GM18498 (cell line): ENCODE results near the gene RFX8.
"Not testable (repeated sequence)": the region's sequence is repeated elsewhere in the genome, so short reads cannot be mapped to it uniquely, and the experiment has no call there.

Experiments
- ATAC-seq: cut with Tn5 transposase; IDR thresholded peaks from one replicate; pipeline ENCODE4 v1.9.1; 2021; ENCODE audit warnings: mild to moderate bottlenecking, moderate library complexity; ENCODE audit not compliant: unreplicated experiment

RFX8 gene

DNA sequence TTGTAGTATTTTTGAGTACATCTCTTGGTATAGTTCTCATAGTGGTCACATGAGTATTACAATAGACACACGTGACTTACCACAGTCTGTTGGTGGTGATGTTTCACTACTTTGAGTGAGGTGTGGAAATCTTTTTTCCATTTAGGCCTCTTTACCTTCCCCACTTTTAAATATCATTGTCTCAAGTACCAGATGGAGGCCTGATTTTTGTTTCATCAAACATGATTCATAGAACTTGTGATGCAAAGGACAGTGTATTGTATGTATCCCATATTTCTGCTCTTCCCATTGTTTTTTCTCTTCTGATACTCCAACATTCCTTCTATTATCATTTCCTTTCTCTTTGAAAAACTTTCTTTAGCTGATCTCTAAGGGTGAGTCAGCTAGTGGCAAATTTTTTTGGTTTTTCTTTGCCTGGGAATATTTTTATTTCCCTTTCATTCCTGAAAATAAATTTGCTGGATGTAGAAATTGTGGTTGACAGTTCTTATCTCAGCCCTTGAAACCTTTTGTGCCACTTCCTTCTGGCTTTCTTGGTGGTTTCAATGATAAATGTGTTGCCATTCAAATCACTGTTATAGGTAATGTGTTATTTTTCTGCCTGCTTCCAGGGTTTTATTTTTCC is 32.8 kb downstream of the RFX8 start:
- no peak for ATAC-seq

DNA sequence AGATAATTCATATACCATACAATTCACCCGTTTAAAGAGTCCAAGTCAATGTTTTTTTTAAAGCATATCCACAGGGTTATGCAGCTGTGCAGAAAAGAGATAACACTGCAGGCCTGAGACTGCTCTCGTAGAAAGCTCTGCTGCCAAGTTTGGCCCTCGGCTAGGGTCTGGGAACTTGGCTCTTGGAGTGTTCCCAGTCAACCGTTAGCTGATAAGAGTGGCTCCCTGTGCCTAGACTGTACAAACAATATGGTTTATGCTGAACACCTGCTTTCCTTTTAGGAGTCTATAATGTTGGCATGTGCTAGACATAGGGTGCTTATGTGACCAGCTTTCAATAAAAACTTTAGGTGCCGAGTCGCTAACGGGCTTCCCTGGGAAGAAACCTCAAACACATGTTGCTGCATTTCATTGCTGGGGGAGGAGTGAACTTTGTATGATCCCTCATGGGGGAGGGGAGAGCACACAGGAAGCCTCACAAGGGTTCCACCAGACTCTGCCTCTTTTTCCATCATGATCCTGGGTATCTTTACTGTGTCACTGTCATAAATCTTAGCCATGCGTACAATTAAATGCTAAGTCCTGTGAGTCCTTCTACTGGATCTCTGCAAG is 34.7 kb downstream of the RFX8 start:
- ATAC-seq, result no peak

DNA sequence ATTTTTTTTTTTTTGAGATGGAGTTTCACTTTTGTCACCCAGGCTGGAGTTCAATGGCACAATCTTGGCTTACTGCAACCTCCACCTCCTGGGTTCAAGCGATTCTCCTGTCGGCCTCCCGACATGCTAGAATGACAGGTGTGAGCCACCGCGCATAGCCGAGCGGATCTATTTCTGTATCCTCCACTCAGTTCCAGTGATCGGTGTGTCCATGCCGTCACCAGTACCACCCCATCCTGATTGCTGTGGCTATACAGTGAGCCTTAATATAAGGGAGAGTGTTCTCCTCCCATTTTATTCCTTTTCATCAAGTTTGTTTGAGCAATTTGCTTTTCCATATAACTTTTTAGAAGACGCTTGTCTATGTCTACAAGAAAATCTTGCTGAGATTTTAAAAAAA is 35.2 kb downstream of the RFX8 start:
- no peak for ATAC-seq

DNA sequence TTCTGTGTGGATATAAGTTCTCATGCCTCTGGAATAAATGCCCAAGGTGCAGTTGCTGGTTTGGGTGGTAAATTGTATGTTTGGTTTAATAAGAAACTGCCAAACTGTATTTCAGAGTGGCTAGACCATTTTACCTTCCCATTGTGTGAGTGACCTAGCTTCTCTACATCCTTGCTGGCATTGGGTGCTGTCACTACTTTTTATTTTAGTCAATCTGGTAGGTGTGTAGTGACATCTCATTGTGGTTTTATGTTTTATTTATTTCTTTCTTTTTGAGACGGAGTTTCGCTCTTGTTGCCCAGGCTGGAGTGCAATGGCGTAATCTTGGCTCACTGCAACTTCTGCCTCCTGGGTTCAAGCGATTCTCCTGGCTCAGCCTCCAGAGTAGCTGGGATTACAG is 36.4 kb downstream of the RFX8 start:
- ATAC-seq, result not testable (repeated sequence)

DNA sequence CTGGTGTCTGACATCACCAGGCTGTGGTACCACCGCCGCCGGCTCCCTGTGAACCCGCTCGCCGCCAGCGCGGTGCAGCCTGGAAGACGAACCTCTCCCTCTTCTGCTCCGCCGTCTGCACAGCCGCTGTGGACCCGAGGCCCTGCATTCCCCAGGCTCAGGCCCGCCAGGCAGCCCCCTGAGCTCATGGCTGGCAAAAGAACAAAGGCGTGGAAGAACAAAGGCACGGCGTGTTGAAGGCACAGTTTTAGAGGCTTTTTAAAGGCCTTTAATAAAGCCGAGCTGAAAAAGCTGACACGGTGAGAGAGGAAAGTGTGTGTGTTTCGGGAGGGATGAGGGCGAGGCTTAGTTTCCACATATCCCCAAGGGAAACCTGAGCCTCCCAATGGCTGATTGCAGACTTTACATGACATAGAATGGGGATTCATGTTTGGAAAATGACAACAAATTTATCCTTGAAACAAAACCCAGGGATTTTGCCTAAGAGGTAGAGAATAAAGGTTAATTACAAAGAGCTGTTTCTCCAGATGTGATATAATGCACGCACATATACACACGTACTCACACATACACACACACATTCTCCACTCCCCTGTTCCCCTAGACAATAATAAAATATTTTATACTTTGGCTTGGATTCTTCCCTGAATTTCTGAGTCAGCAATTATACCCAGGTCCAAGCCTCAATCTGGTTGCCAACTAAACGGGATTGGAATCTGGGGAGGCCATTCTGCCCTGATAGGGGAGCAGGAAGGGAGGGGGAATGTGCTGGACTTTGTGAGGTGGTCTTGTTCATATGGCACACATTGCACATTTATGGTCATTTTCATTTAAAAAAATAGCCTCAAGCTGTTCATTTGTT is 39.7 kb downstream of the RFX8 start:
- no peak for ATAC-seq

DNA sequence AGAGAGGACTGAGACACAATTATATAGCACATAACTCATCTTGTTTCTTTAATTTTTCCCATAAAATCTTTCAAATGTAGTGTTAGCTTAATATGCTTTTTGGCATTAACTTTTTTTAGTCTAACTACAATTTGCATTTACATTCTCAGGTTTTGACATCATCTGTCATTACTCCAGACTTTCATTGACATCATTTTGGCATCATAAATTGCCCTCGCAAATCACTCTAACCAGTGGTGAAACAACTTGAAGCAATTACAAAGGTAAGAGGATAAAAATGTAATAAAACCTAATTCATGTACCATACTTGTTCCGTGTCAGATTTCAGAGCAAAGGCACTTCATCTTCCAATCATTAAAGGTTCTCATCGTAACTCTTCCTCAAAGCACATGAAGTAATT is 41.4 kb downstream of the RFX8 start:
- no peak for ATAC-seq

DNA sequence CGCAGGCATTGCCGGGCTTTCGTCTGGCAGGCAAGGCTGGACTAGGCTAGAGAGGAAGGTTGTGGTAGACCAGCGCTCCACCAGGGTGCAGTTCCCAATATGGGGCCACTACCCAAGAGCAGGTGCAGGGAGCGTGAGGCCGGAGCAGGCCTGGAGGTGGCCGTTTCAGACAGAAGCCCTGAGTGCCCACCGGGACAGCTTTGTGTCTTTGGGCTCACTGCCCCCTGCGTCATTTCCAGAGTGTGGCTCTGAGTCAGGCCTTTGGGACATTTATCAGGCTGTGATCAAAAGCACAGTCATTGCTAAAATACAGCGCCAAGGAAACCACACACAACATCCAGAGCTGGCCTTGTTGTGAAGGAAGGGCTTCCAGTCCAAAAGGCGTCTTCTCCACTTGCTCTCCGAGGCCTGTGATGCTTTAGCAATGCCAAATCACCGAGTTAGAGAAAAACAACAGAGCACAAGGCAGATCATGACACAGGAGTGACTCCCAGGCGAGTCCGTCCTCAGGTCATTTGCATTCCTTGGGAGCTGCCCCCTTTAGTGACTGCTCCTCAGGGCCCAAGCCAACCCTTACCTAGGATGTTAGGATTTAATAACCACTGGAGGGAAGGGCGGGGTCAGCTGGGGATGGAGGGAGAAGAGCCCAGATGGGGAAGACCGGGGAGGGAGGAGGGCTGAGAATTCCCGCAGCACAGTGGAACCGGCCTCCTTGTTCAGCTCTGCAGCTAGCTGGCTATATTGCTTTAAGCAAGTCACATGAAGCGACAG is 42.3 kb downstream of the RFX8 start:
- no peak for ATAC-seq

DNA sequence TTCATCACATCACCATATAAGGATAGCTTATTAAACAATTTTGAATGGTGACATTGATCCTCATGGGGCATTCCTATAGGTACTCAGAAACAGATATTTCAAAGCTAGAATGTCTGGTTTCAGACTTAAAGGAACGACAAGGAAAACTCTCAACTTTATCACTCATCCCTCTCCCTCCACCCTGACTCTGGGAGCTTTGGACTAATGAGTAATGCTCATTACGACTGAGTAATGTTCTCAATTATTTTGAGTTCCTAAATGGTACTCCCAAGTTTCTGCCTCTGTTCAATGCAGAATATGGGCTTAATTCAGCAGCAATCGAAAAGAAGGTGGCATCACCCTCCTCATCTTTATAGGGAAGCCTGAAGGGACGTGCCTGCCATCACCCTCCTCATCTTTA is 43.4 kb downstream of the RFX8 start:
- ATAC-seq, result no peak

DNA sequence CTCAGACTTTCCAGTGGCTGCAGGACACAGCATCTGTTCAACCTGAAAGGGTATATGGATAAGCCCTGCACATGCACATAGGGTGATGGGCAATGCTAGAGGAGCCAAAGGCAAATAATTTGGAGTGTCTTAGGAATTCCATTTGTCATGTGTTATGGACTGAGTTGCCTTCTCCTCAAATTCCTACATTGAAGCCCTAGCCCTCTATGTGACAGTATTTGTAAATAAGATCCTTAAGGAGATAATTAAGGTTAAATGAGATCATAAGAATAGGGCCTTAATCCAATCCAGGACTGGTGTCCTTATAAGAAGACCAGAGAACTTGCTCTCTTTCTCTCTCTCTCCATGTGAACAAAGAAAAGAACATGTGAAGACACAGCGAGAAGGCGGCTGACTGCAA is 44.8 kb downstream of the RFX8 start:
- ATAC-seq, result no peak

DNA sequence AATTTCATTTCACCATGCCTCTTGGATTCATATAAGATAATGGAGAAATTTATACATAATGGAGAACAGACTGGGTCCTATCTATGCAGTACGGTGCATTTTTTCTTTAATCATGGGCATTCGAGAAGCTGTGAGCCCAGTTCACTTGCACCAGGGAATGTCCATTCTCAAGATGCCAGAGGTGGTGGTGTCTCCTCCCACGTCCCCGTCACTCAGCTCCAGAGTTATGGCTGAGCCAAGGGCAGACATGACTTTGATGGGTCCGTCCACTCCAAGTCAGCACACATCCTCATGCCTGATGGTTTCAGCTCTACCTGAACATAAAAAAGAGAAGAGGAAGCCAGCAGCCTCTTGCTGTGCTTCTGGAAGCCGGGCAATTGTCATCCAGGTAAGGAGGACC is 45.5 kb downstream of the RFX8 start:
- no peak for ATAC-seq

DNA sequence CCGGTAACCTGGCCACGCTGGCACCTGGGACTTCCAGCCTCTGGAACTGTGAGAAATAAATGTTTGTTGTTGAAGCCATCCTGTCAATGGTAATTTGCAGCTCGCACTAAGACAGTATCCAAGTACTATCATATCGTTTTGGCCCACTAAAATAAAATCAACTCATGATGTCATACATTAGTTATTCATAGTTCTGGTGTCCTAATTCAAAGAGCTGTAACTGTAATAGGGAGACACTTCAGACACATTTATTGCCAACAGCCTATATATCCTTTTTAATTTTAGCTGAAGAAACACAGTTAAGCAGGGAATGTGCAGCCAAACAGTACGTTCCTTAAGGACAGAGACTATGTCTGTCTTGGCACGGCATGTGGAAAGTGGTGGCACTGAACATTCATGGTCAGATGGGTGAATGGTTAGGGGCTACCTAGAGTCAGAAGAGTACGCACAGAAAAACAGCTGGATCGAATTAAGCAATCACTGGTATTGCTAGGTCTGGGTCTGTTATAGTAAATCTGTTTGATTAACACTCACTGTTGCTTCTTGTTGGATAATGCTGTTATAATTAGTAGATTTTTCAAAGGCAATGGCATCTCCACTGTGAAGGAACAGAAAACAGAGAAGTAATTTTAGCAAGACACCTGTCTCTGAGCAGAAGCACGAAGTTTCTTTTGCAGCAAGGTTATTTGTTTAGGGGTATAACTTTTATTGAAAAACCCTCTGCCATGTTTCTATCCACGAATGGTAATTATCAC is 46.3 kb downstream of the RFX8 start:
- ATAC-seq, result no peak

DNA sequence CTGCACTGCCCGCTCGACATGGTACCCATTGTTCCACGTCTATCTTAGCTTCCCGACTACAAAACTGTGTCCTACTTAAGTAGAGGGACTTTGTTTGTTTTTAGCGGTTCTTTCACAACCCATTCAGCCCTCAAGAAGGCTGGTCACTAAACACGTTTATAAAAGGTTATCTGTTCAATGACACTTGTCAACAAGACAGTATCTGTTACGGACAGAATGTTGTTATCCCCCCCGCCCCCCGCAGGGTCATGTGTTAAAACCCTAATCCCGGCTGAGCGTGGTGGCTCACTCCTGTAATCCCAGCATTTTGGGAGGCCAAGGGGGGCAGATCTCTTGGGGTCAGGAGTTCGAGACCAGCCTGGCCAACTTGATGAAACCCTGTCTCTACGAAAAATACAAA is 47.2 kb downstream of the RFX8 start:
- no peak for ATAC-seq

DNA sequence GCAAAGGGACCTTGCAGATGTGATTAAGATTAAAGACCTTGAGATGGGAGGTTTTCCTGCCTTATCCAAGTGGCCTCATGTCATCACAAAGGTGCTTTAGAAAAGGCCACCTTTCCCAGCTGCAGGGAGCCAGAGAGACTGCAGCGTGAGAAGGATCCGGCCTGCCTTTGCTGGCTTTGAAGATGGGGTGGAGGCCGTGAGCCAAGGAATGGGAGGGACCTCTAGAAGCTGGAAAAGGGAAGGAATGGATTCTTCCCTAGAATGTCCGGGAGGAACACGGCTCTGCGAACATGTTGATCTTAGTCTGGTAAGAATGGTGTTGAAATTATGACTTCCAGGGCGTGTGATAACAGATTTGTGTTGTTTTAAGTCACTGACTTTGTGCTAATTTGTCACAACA is 47.7 kb downstream of the RFX8 start:
- ATAC-seq, result no peak

DNA sequence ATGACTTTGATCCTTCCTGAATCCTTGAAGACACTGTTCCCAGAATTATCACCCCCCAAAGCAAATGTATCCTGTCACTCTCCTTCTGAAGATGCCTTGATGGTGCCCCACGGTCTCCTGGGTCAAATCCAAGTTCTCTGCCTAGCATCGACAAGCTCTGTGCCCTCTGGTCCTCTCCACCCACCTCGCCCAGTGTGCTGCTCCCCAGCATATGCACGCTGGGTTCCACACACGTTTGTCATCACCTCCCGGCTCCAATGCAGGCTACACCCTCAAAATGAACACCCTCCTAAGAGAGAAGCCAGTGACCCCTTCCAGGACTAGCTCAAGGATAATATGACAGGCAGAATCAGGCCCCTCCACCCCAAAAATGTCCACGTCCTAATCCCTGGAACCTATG is 48.1 kb downstream of the RFX8 start:
- ATAC-seq, result no peak

DNA sequence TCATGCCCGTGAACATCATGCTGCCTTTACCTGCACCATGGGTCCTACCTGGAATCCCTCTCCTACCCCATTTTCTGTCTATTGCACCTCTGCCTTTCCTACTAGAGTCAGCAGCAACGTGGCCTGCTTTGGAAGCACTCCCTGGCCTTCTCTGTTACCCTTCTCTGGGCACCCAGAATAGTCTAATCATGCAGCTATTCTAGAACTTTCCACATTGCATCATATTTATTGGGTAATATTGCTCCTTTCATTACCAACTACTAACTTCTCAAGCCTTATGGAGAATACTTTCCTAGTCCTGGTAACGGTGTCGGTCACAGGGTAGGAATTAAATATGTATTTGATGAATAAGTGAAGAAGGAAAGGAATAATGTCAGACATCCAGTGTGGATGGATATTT is 54.3 kb downstream of the RFX8 start:
- no peak for ATAC-seq

DNA sequence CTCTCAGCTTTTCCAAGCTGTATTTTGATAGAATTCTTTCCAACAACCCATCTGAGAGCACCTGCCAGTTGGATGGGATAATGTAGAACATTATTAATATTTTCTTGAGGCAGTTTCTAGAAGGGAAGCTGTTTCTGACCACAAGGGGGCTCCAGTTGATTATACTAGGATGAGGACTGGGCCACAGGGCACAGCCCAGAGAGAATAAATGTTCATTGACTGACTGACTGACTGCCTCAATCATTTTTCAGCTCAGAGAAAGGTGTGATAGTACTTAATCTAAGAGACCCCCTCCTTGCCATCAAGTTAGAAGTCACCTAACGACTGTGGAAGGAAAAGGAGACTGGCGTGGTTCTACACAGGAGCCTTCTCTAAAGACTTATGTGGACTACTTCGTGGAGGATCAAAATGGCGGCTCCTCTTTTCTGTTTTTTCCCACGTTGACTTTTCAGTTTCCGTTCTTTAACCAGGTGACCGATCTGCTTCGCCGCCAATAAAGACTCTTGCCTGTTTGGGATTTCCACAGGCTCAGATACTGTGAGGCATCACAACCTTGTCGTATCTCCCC is 55.7 kb downstream of the RFX8 start:
- no peak for ATAC-seq

DNA sequence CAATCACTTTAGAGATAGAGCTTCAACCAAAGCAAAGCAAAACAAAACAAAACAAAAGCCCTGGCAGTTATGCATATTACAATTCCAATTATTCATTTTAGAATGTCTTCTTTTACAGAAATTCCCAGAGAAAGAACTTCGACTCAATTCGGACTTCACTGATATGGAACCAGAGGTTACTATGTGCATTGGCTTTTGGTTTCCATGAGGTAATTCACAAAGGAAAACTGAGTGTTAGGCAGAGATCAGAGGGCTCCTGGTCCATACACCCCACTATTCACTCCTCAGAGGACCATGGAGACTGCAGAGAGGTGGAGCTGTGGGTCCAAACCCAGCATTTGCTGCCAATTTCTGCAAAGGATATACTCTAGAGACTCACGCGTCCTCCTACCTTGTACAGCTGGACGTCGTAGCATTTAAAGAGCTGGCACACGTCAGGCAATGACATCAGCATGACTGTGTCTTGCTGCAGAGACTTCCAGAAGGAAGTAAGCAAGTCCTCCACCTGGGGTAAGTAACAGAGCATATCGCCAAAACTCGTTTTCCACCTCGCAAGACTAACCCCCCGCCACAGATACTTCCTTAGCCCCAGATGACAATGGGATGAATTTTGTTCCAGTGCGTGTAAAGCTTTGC is 56.3 kb downstream of the RFX8 start:
- no peak for ATAC-seq

DNA sequence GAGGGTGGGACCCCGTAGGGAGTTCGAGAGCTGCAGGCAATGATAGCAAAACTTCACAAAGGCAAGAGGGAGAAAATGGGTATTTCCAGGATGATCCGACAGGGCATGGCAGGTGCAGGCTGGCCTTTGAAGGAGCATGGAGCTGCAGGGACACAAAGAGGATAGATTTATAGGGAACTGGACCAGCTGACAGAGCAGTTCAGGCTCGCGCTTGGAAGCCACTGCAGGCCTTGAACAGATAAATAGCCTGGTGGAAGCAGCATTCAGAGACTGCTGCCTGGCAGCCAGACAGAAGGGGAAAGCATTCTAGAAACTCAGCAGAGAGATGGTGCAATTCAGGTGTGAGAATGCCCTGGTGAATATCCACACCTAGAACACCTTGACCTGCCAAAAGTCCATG is 58.3 kb downstream of the RFX8 start:
- no peak for ATAC-seq

DNA sequence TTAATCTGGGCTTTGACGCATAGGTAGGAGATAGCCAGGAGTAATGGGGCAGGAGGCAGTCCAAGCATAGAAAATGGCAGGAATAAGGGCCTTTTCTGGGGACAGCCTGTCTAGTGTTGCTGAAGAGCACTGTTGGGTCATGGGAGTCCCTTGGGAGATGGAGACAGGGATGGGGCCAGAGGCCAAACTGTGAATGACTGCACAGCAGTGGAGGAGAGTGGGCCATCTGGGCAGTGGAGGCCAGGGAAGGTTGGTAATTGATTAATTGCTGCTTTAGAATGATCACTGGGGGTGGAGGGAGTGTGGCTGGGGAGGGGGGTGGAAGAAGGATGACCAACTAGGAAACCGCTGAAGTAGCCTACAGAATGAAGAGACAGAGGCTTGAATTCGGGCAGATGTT is 59.0 kb downstream of the RFX8 start:
- ATAC-seq, result no peak

DNA sequence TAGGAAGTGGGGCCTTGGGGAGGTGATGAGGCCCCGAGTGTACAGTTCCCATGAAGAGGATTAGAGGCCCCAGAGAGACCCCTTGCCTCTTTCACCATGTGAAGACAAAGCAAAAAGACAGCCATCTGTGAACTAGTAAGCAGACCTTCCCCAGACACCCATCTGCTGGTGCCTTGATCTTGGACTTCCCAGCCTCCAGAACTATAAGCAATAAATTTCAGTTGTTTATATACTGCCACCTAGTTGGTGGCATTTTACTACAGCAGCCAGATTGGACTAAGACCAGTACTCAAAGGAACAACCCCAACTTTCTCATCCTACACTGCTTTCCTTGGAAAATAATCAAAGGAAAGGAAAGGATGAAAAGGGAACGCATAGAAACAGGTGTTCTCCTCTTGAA is 59.7 kb downstream of the RFX8 start:
- ATAC-seq, result no peak
